Hindlimb muscle (tissue), 1 donor: ENCODE measurements around the gene ZXDA. TPM values are rescaled to one million over a fixed set of nuclear protein-coding genes. Genes with fewer than 3 reads are reported as not detected.

Source experiments
- polyA plus RNA-seq: library from polyadenylated mRNA; unstranded; fragments of 120-200 nt; gene quantifications from one replicate; pipeline ENCODE4 v1.2.1, GENCODE V29; 2013; ENCODE audit not compliant: insufficient read length

Gene ZXDA
- polyA plus RNA-seq, 1 donor: 3.1 TPM

Other genes with a start within 250 kb of the ZXDA start
- gene NLRP2B, start 230.2 kb downstream of the ZXDA start, polyA plus RNA-seq: not detected